ENCODE results near the gene RBM17. TPM values are rescaled to one million over a fixed set of nuclear protein-coding genes. Genes with fewer than 3 reads are reported as not detected.
"Not testable (repeated sequence)": the region's sequence is repeated elsewhere in the genome, so short reads cannot be mapped to it uniquely, and the experiment has no call there.

Gene RBM17
- total RNA-seq, 2 experiments from 2014 or later: 155 to 157 TPM

DNA sequence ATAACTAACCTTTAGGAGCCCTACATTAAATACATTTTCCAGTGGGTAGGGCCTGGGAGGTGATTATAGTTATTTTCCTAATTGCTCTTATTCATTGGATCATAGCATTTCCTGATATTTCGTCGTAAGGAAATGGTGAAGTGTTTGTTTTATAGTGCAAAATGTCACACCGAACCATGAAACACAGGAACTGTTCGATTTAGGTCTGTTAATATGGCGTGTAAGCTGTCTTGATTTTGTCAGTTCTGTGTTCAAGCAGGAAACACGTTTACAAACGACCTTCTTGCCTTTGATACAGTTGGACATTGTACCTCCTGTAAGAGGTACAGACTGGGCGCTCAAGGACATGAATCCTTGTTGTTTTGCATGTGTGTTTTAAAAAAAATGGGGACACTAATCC lies 14.8 kb downstream of the RBM17 start:
- H3K36me3 Mint-ChIP-seq (ENCODE audit: low read depth): peaks cover 66% of the 10 kb centered on the region
- DNase-seq: no peak
- H3K4me1 Mint-ChIP-seq: peaks cover 24% of the 10 kb centered on the region
- CTCF ChIA-PET: no interaction called here
- no peaks in the 10 kb centered on the region for H3K27me3 Mint-ChIP-seq
- H3K27ac Mint-ChIP-seq: no peak overlapping the region
- H3K9me3 Mint-ChIP-seq: no peaks in the 10 kb centered on the region
- H3K4me3 Mint-ChIP-seq: no peak overlapping the region
- POLR2A ChIA-PET: no interaction called here

DNA sequence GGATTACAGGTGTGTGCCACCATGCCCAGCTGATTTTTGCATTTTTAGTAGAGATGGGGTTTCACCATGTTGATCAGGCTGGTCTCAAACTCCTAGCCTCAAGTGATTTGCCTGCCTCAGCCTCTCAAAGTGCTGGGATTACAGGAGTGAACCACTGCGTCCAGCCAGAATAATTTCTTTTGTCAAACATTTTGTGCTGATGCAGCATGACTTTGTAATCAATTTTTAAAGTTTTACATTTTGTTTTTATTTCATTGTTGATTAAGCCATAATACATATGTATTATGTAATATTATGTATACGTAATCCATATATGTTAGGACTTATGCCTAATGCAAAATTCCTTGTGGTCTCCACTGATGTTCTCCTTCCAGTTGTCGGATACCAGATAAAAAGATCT lies 18.8 kb downstream of the RBM17 start:
- Mint-ChIP-seq H3K36me3 (ENCODE audit: low read depth) (peaks cover 73% of the 10 kb centered on the region), H3K4me1 (peaks cover 43% of the 10 kb centered on the region)
- not testable (repeated sequence) for H3K27me3 Mint-ChIP-seq, DNase-seq, H3K27ac Mint-ChIP-seq, H3K4me3 Mint-ChIP-seq, H3K9me3 Mint-ChIP-seq
- ChIA-PET CTCF (interaction anchor here (0.8 to 6.6 kb wide), 5 partner anchors 12 to 298 kb away, joined by 3 to 48 read pairs (median 6); no protein-coding TSS in a partner anchor), POLR2A (interaction anchor here (1.6 to 1.9 kb wide), 2 partner anchors 18 to 29 kb away, joined by 4 to 5 read pairs; no protein-coding TSS in a partner anchor)

DNA sequence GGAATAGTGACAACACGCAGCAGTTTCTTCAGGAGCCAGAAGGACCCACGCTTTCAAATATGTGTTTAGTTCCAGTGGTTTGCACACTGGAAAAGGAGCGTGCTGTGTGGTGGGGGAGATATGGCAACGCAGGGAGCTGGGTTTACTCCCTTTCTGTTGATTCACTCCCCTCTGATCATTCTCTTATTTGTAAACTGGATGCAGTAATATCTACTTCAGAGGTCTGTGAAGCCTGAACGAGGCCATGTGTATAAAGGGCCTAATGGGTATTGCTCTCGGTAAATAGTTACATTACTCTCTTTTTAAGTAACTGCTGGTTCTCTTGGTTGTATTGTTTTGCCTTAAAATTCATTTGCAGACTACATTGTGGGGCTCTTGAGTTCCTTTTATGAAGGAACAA lies 19.2 kb downstream of the RBM17 start:
- no peak for DNase-seq
- POLR2A ChIA-PET: interaction anchor here (1.6 kb wide), 1 partner anchor 28 kb away, joined by 4 read pairs; no protein-coding TSS in a partner anchor
- H3K4me1 Mint-ChIP-seq: peaks cover 47% of the 10 kb centered on the region

DNA sequence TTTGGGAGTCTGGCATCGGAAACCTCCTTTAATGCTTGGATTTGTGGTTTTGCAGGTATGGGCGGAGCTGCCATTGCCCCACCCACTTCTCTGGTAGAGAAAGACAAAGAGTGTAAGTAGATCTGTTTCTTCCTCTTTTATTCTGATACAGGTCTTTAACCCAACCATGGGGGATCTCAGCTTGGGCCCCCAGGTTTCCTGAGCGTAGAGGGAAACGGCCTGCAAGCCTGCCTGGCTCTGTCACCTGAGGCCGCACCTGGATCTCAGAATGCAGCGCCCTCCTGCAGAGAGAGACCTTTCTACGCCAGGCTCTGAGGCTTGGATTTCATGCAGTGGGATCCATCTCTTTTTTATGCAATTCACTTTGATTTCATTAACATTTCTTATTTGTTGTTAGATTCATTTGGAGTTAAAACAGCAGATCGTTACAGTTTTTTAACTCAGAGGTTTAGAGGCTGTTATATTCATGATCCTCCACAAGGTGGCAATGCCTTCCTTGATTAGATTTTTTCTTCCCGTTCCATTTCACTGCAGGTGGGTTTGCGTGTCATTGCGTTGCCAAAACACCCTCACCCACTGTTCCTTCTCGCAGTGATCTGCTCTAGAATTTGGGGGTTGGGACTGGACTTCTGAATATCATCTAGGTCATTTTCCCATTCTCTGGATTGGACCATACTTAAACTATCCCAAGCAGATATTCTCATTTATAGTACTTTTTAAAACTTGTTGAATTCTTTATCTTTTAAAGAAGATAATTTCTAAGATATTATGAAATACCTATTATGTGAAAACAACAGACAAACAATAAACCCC lies 20.0 kb downstream of the RBM17 start:
- no peaks in the 10 kb centered on the region for H3K27me3 Mint-ChIP-seq
- ChIA-PET POLR2A (interaction anchor here (1.6 kb wide), 1 partner anchor 27 kb away, joined by 4 read pairs; no protein-coding TSS in a partner anchor), CTCF (interaction anchor here (0.8 to 6.6 kb wide), 5 partner anchors 26 to 293 kb away, joined by 3 to 48 read pairs (median 4); partner anchors contain the start of gene PFKFB3)
- peak; percentile 39 for DNase-seq
- H3K4me3 Mint-ChIP-seq: no peak overlapping the region
- peaks cover 53% of the 10 kb centered on the region for H3K4me1 Mint-ChIP-seq
- H3K9me3 Mint-ChIP-seq: no peaks in the 10 kb centered on the region
- H3K36me3 Mint-ChIP-seq (ENCODE audit: low read depth): peaks cover 81% of the 10 kb centered on the region
- H3K27ac Mint-ChIP-seq: peak overlapping the region; percentile 70

More for the DNA sequence above, 19.2 kb downstream of the RBM17 start:
- Mint-ChIP-seq H3K36me3 (ENCODE audit: low read depth) (peaks cover 75% of the 10 kb centered on the region), H3K9me3 (no peaks in the 10 kb centered on the region), H3K27ac (no peak overlapping the region), H3K4me3 (no peak overlapping the region), H3K27me3 (no peaks in the 10 kb centered on the region)
- CTCF ChIA-PET: interaction anchor here (0.8 to 6.6 kb wide), 4 partner anchors 41 to 294 kb away, joined by 3 to 48 read pairs (median 4); partner anchors contain the start of gene PFKFB3

DNA sequence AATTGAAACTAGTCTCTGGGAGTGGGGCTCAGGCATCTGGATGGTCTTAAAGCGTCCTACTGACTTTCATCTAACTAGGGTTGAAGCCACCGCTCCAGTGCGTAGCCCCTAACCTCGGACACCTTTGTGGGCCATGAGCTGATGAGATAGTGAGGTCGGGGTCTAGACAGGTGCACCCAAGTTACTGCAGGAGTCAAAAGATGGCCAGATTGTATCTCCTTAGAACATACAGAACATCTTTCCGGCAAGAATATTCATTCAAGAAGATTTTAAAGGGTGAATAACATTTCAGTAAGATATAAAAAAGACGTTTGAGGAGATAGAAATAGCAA lies 20.6 kb downstream of the RBM17 start:
- Mint-ChIP-seq H3K9me3 (no peaks in the 10 kb centered on the region), H3K4me3 (peak overlapping the region; percentile 25), H3K4me1 (peaks cover 54% of the 10 kb centered on the region), H3K27me3 (no peaks in the 10 kb centered on the region), H3K36me3 (ENCODE audit: low read depth) (peaks cover 81% of the 10 kb centered on the region), H3K27ac (peak overlapping the region; percentile 29)
- ChIA-PET CTCF (interaction anchor here (1.2 to 6.6 kb wide), 4 partner anchors 25 to 292 kb away, joined by 3 to 48 read pairs (median 10); partner anchors contain the start of gene PFKFB3), POLR2A (no interaction called here)
- no peak for DNase-seq

DNA sequence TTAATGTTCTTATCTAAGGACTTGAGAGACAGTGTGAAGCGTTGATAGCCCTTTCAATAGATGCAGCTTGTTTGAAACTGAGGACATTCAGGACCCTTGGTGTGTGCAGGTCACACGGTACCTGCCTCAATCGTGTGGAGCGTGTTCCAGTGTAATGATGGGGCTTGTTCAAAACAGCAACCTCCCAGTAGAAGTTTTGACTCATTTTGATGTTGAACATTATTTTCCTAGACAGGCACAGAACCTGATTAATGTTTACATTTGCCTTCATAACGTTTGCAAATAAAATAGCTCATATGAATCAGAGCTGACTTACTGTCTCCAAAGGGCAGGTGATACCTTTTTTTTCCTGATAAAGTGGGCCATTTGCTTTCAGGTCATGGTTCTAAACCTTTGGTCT lies 21.3 kb downstream of the RBM17 start:
- H3K27me3 Mint-ChIP-seq: no peaks in the 10 kb centered on the region
- no peaks in the 10 kb centered on the region for H3K9me3 Mint-ChIP-seq
- H3K27ac Mint-ChIP-seq: no peak overlapping the region
- DNase-seq: no peak
- POLR2A ChIA-PET: interaction anchor here (1.5 kb wide), 1 partner anchor 292 kb away, joined by 4 read pairs; no protein-coding TSS in a partner anchor
- CTCF ChIA-PET: interaction anchor here (1.0 to 6.6 kb wide), 9 partner anchors 25 to 296 kb away, joined by 3 to 48 read pairs (median 4); partner anchors contain the start of gene PFKFB3
- H3K4me1 Mint-ChIP-seq: peaks cover 59% of the 10 kb centered on the region
- peaks cover 80% of the 10 kb centered on the region for H3K36me3 Mint-ChIP-seq (ENCODE audit: low read depth)
- no peak overlapping the region for H3K4me3 Mint-ChIP-seq

DNA sequence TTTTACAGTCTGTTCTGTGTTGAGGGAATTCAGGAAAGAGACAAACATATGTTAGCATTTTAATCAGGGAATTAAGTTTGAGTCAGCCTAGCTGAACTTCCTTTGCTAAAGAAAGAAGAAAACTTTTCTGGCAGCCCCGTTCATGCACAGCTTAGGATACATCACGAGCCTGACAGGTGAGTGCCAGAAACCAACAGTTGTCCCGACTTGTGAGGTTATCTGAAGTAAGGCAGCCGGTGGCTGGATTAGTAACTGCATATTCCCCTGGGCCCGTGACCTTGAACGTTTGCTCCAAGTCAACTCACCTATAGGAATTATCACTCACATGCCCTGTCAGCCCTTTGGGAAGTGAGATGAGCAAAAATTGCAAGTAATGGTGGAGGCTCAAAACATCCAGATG lies 24.1 kb downstream of the RBM17 start:
- Mint-ChIP-seq H3K27me3 (no peaks in the 10 kb centered on the region), H3K4me1 (peaks cover 60% of the 10 kb centered on the region), H3K4me3 (no peak overlapping the region), H3K9me3 (no peaks in the 10 kb centered on the region), H3K27ac (peak overlapping the region; percentile 21), H3K36me3 (ENCODE audit: low read depth) (peaks cover 82% of the 10 kb centered on the region)
- DNase-seq: no peak
- ChIA-PET POLR2A (no interaction called here), CTCF (interaction anchor here (1.2 kb wide), 1 partner anchor 289 kb away, joined by 4 read pairs; no protein-coding TSS in a partner anchor)

DNA sequence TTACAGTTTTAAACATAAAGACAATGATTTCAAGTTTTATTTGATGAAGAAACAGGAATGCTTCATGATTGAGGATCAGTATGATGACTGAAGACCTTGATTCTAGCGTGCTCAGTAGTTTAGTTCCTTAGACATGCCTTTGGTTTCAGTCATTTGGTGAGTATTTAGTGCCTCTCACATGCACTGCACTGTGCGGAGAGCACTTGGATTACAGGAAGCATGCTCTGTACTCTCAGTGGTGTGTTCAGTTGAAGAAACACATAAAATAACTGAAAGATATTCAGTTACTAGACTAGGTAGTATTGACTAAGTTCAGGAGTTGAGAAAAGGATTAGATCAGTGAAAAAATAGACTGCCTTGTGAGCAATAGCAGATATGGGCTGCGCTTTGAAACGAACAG lies 25.5 kb downstream of the RBM17 start:
- Mint-ChIP-seq H3K4me3 (no peak overlapping the region), H3K27me3 (no peaks in the 10 kb centered on the region), H3K4me1 (peaks cover 47% of the 10 kb centered on the region), H3K9me3 (no peaks in the 10 kb centered on the region), H3K27ac (peak overlapping the region; percentile 50), H3K36me3 (ENCODE audit: low read depth) (peaks cover 70% of the 10 kb centered on the region)
- no peak for DNase-seq
- ChIA-PET POLR2A (no interaction called here), CTCF (interaction anchor here (1.2 kb wide), 1 partner anchor 288 kb away, joined by 4 read pairs; no protein-coding TSS in a partner anchor)

DNA sequence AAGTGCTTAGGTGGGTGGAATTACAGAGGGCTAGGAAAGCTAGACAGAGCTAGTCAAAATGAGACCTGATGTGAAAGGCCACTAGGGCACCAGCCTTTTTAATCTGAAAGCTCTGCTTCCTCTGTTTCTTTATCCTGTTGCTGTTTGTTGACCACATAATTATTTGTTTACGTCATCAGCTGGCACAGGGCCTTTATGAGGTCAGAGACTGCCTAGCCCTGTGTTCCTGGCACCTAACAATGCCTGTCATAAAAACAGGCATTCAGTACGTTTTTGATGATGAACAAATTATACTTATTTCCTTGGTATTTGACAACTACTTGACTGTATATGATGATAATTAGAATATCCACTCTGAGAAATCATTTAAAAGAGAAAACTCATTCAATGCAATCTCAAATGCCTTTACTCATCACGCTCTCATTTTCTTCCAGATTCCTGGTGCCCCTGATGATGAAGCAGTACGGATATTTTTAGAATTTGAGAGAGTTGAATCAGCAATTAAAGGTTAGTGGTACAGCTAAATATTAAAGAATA lies 26.0 kb downstream of the RBM17 start:
- ChIA-PET CTCF (interaction anchor here (0.5 to 0.7 kb wide), 2 partner anchors 16 to 37 kb away, joined by 3 read pairs; no protein-coding TSS in a partner anchor), POLR2A (no interaction called here)
- H3K27ac Mint-ChIP-seq: peak overlapping the region; percentile 50

DNA sequence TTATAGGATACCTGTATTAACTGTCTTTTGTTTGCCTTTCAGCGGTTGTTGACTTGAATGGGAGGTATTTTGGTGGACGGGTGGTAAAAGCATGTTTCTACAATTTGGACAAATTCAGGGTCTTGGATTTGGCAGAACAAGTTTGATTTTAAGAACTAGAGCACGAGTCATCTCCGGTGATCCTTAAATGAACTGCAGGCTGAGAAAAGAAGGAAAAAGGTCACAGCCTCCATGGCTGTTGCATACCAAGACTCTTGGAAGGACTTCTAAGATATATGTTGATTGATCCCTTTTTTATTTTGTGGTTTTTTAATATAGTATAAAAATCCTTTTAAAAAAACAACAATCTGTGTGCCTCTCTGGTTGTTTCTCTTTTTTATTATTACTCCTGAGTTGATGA lies 26.6 kb downstream of the RBM17 start:
- Mint-ChIP-seq H3K36me3 (ENCODE audit: low read depth) (peaks cover 62% of the 10 kb centered on the region), H3K9me3 (no peaks in the 10 kb centered on the region), H3K27ac (no peak overlapping the region), H3K27me3 (no peaks in the 10 kb centered on the region), H3K4me3 (no peak overlapping the region), H3K4me1 (peaks cover 36% of the 10 kb centered on the region)
- CTCF ChIA-PET: interaction anchor here (0.7 kb wide), 1 partner anchor 36 kb away, joined by 3 read pairs; no protein-coding TSS in a partner anchor
- no peak for DNase-seq
- POLR2A ChIA-PET: no interaction called here

More for the DNA sequence above, 26.0 kb downstream of the RBM17 start:
- Mint-ChIP-seq H3K9me3 (no peaks in the 10 kb centered on the region), H3K4me1 (peaks cover 42% of the 10 kb centered on the region), H3K36me3 (ENCODE audit: low read depth) (peaks cover 65% of the 10 kb centered on the region), H3K4me3 (no peak overlapping the region), H3K27me3 (no peaks in the 10 kb centered on the region)
- DNase-seq: no peak

DNA sequence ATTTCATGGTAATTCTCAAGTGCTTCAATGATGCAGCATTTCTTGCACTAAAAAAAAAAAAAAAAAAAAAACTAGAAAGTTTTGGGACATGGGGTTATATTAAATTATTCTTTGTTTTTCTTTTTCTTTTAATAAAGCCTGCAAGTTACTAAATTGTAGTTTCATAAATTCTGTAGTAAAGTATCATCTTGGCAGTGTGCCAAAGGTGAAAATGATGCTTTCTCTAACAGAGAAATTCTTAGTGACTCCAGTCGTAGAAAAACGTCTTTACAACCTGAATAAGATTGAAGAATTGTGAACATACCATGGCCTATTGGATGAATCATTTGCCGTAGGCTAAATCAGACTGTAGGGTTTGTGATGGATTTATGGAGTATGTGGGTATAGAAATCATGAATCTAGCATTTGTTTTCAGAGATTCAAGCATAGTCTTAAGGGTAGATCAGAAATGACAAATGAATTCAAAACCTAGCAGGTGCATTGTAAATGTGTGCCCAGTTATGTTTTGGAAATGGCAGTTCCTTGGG lies 27.1 kb downstream of the RBM17 start:
- Mint-ChIP-seq H3K4me3 (no peak overlapping the region), H3K9me3 (no peaks in the 10 kb centered on the region), H3K4me1 (peaks cover 31% of the 10 kb centered on the region), H3K27ac (no peak overlapping the region), H3K36me3 (ENCODE audit: low read depth) (peaks cover 57% of the 10 kb centered on the region), H3K27me3 (no peaks in the 10 kb centered on the region)
- POLR2A ChIA-PET: no interaction called here
- CTCF ChIA-PET: no interaction called here
- no peak for DNase-seq

DNA sequence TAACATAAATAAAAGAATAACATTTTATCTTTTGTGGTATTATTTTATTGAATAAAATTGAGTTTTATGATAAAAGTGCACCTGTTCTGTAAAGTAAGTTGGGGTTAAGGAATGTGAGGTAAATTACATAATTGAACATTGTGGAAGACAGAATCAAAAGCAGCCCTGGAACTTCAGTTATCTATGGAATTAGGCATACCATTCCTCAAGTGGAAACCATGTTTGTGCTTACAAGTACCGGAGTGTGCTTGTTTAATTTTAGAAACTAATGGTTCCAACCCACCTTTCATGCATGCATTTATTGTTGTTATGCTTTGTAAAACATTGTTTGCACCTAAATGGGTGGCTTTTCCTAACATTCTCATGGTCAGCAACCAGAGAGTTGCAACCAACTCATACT lies 28.0 kb downstream of the RBM17 start:
- POLR2A ChIA-PET: no interaction called here
- Mint-ChIP-seq H3K27ac (no peak overlapping the region), H3K27me3 (no peaks in the 10 kb centered on the region), H3K9me3 (no peaks in the 10 kb centered on the region), H3K36me3 (ENCODE audit: low read depth) (peaks cover 51% of the 10 kb centered on the region), H3K4me1 (peaks cover 28% of the 10 kb centered on the region), H3K4me3 (no peak overlapping the region)
- CTCF ChIA-PET: interaction anchor here (1.2 kb wide), 1 partner anchor 56 kb away, joined by 3 read pairs; no protein-coding TSS in a partner anchor
- DNase-seq: no peak

DNA sequence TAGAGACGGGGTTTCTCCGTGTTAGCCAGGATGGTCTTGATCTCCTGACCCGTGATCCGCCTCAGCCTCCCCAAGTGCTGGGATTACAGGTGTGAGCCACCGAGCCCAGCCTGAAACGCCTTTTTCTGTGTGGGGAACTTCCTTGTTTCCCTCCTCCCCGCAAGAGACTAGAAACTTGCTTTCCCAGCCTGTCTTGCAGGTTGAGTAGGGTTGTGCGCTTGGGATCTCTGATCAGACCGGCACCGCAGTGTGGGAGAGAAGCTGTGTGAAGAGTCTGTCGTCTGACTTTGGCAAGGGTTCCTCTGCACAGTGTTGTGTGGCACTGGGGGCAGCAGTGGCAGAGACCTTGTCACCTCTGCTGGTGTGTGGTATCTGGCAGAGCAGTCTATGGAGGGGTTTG lies 28.9 kb downstream of the RBM17 start:
- Mint-ChIP-seq H3K4me1 (peaks cover 24% of the 10 kb centered on the region), H3K36me3 (ENCODE audit: low read depth) (peaks cover 42% of the 10 kb centered on the region), H3K4me3 (no peak overlapping the region), H3K27ac (no peak overlapping the region), H3K9me3 (no peaks in the 10 kb centered on the region), H3K27me3 (no peaks in the 10 kb centered on the region)
- no peak for DNase-seq
- ChIA-PET POLR2A (interaction anchor here (1.1 kb wide), 1 partner anchor 11 kb away, joined by 3 read pairs; no protein-coding TSS in a partner anchor), CTCF (interaction anchor here (0.7 to 1.2 kb wide), 3 partner anchors 33 to 84 kb away, joined by 3 to 4 read pairs (median 3); partner anchors contain the start of gene PFKFB3)

Data from activated CD4-positive, alpha-beta memory T cell treated with anti-CD3 and anti-CD28 coated beads, Interleukin-2, amount 10 ng/mL, durations not matched to agents 7 days and 5 days (primary cell).